H1 (cell line): Measurements from ENCODE around the gene HDHD5. TPM values are rescaled to one million over a fixed set of nuclear protein-coding genes. Genes with fewer than 3 reads are reported as not detected.

ENCODE experiments used
- CTCF ChIA-PET: fragments of 300-600 bp; sonication (Branson Sonifier 250); formaldehyde crosslinking; loops from one replicate; lab custom pipeline; 2021; ENCODE audit not compliant: partially characterized antibody; lab: Charles Lee
- POLR2A ChIA-PET: fragments of 300-600 bp; sonication (Branson Sonifier 250); formaldehyde crosslinking; loops from one replicate; lab custom pipeline; 2021; ENCODE audit warnings: inconsistent platforms; ENCODE audit not compliant: partially characterized antibody; lab: Charles Lee
- DNase-seq, 2 experiments: peaks; one replicate each; pipeline versions ENCODE4 v3.0.0 to v3.0.0-alpha.2; 2010 to 2022; ENCODE audit warnings: low spot score in 2 of 2, low read depth in 1 of 2, mixed read lengths in 1 of 2
- FAIRE-seq: peaks from 2 replicates; lab custom pipeline; 2011; peaks lifted over from hg19 to GRCh38; lab: Jason Lieb, UNC
- H2AFZ ChIP-seq: 2 replicates; pipeline ENCODE4 v1.8.1; 2012; ENCODE audit warnings: low read length, inconsistent platforms
- H2AK5ac ChIP-seq: 2 replicates; pipeline ENCODE4 v1.6.1; 2013; ENCODE audit warnings: low read depth, low read length
- H2BK120ac ChIP-seq: replicated peaks from 2 replicates; pipeline ENCODE3; 2013; ENCODE audit warnings: low read depth, low read length, inconsistent platforms
- H2BK12ac ChIP-seq: 2 replicates; pipeline ENCODE4 v1.6.1; 2013; ENCODE audit warnings: low read depth, low read length
- H2BK15ac ChIP-seq: 2 replicates; pipeline ENCODE4 v1.6.1; 2013; ENCODE audit warnings: low read length
- H2BK20ac ChIP-seq: 2 replicates; pipeline ENCODE4 v1.6.1; 2013; ENCODE audit warnings: low read length
- H2BK5ac ChIP-seq: 2 replicates; pipeline ENCODE4 v1.6.1; 2013; ENCODE audit warnings: low read depth, low read length
- H3K14ac ChIP-seq: 2 replicates; pipeline ENCODE4 v1.6.1; 2013; ENCODE audit warnings: inconsistent platforms; ENCODE audit not compliant: insufficient read length
- H3K18ac ChIP-seq: 2 replicates; pipeline ENCODE4 v1.6.1; 2013; ENCODE audit warnings: low read length; ENCODE audit errors: extremely low read depth
- H3K23ac ChIP-seq: 2 replicates; pipeline ENCODE4 v1.6.1; 2013; ENCODE audit warnings: inconsistent platforms; ENCODE audit not compliant: insufficient read length
- H3K23me2 ChIP-seq: 2 replicates; pipeline ENCODE4 v1.6.1; 2013; ENCODE audit warnings: low read depth, low read length
- H3K27ac ChIP-seq: 2 replicates; pipeline ENCODE4 v1.6.1; 2011; ENCODE audit warnings: low read depth, low read length, inconsistent platforms
- H3K27me3 ChIP-seq, 4 experiments: replicated peaks in 1 of 4; 1 replicate in 1 of 4; 2 replicates in 3 of 4; pipeline versions ENCODE4 v1.6.1 to v1.8.1; 2011 to 2013; ENCODE audit warnings: low read length in 3 of 4, mild to moderate bottlenecking in 3 of 4, inconsistent platforms in 2 of 4, mixed read lengths in 2 of 4, moderate library complexity in 1 of 4; ENCODE audit not compliant: control insufficient read depth in 3 of 4, insufficient read depth in 3 of 4; ENCODE audit errors: extremely low read depth in 1 of 4
- H3K36me3 ChIP-seq, 4 experiments: 2 replicates each; pipeline versions ENCODE4 v1.6.1 to v1.8.1; 2011 to 2013; ENCODE audit warnings: mild to moderate bottlenecking in 4 of 4, low read length in 3 of 4, moderate library complexity in 2 of 4, control low read depth in 1 of 4, inconsistent platforms in 1 of 4; ENCODE audit not compliant: insufficient read depth in 4 of 4, control insufficient read depth in 2 of 4
- H3K4ac ChIP-seq: replicated peaks from 2 replicates; pipeline ENCODE3; 2013; ENCODE audit warnings: low read length, low read depth, mixed read lengths, inconsistent platforms; ENCODE audit not compliant: insufficient read length
- H3K4me1 ChIP-seq, 4 experiments: replicated peaks in 1 of 4; 1 replicate in 1 of 4; 2 replicates in 3 of 4; pipeline versions ENCODE4 v1.6.1 to v1.8.1; 2011 to 2013; ENCODE audit warnings: low read length in 3 of 4, inconsistent platforms in 2 of 4, mixed read lengths in 1 of 4; ENCODE audit not compliant: insufficient read depth in 4 of 4, control insufficient read depth in 3 of 4
- H3K4me2 ChIP-seq, 2 experiments: 2 replicates each; pipeline versions ENCODE4 v1.6.1 to v1.8.1; 2011 to 2013; ENCODE audit warnings: low read depth in 2 of 2, low read length in 2 of 2, control low read depth in 1 of 2, inconsistent platforms in 1 of 2, mild to moderate bottlenecking in 1 of 2; ENCODE audit not compliant: insufficient read depth in 1 of 2
- H3K4me3 ChIP-seq, 4 experiments: fragments of 200-600, 300-600 bp in 1 of 4; sonication (generic), shearing (Covaris generic), sonication (Bioruptor Twin) in 1 of 4; 2 replicates each; pipeline versions ENCODE4 v1.5.1 to v1.8.1; 2011 to 2016; ENCODE audit warnings: low read length in 4 of 4, low read depth in 3 of 4, control low read depth in 2 of 4, inconsistent platforms in 2 of 4, mild to moderate bottlenecking in 2 of 4, mixed read lengths in 1 of 4, moderate library complexity in 1 of 4; ENCODE audit not compliant: insufficient read depth in 2 of 4; ENCODE audit errors: extremely low read depth in 1 of 4
- H3K56ac ChIP-seq: replicated peaks from 2 replicates; pipeline ENCODE3; 2013; ENCODE audit warnings: low read depth, mild to moderate bottlenecking, mixed read lengths, low read length, inconsistent platforms; ENCODE audit not compliant: insufficient read length
- H3K79me1 ChIP-seq: 2 replicates; pipeline ENCODE4 v1.6.1; 2013; ENCODE audit warnings: low read depth, low read length, control low read depth
- H3K79me2 ChIP-seq, 2 experiments: 2 replicates each; pipeline versions ENCODE4 v1.6.1 to v1.8.1; 2012 to 2013; ENCODE audit warnings: low read length in 2 of 2, mild to moderate bottlenecking in 2 of 2, inconsistent platforms in 1 of 2; ENCODE audit not compliant: insufficient read depth in 2 of 2, control insufficient read depth in 1 of 2
- H3K9ac ChIP-seq, 4 experiments: replicated peaks in 1 of 4; 1 replicate in 1 of 4; 2 replicates in 3 of 4; pipeline versions ENCODE4 v1.6.1 to v1.8.1; 2011 to 2013; ENCODE audit warnings: low read depth in 3 of 4, low read length in 3 of 4, control low read depth in 2 of 4, mild to moderate bottlenecking in 2 of 4, moderate library complexity in 2 of 4, inconsistent platforms in 1 of 4; ENCODE audit errors: extremely low read depth in 1 of 4
- H3K9me3 ChIP-seq, 2 experiments: 2 replicates each; pipeline versions ENCODE4 v1.6.1 to v1.8.1; 2012 to 2013; ENCODE audit warnings: mild to moderate bottlenecking in 2 of 2, moderate library complexity in 2 of 2, control low read depth in 1 of 2, inconsistent platforms in 1 of 2, low read depth in 1 of 2, low read length in 1 of 2, mixed read lengths in 1 of 2; ENCODE audit not compliant: insufficient read depth in 2 of 2
- H4K20me1 ChIP-seq, 2 experiments: replicated peaks in 1 of 2; 2 replicates each; pipeline versions ENCODE3 to v1.8.1; 2011 to 2013; ENCODE audit warnings: inconsistent platforms in 2 of 2, low read length in 2 of 2, mild to moderate bottlenecking in 1 of 2; ENCODE audit not compliant: insufficient read depth in 2 of 2, control insufficient read depth in 1 of 2
- H4K5ac ChIP-seq: 2 replicates; pipeline ENCODE4 v1.6.1; 2013; ENCODE audit warnings: low read length, low read depth, mixed read lengths, inconsistent platforms; ENCODE audit not compliant: insufficient read length
- H4K8ac ChIP-seq: 2 replicates; pipeline ENCODE4 v1.8.0; 2013; ENCODE audit warnings: mild to moderate bottlenecking, moderate library complexity, low read length, inconsistent platforms; ENCODE audit not compliant: insufficient read depth; ENCODE audit errors: extremely low read depth
- H4K91ac ChIP-seq: replicated peaks from 2 replicates; pipeline ENCODE3; 2013; ENCODE audit warnings: low read length, mixed read lengths, inconsistent platforms; ENCODE audit not compliant: insufficient read length
- CHD2 ChIP-seq: IDR thresholded peaks from 2 replicates; pipeline ENCODE4 v1.6.1; 2012; ENCODE audit warnings: low read length, improper control_type of control experiment
- WGBS, 2 experiments: shearing (Covaris generic) in 1 of 2; methylation state at CpG; one replicate each; pipeline versions ENCODE4 v1.1.6 to v1.1.7; 2013 to 2015; ENCODE audit warnings: low lambda C conversion rate in 2 of 2, mixed read lengths in 2 of 2, inconsistent platforms in 1 of 2, low coverage in 1 of 2, missing lambda C conversion rate in 1 of 2; ENCODE audit not compliant: insufficient replicate concordance in 2 of 2, insufficient coverage in 1 of 2, insufficient read length in 1 of 2; ENCODE audit errors: extremely low coverage in 1 of 2, missing lambda C conversion rate in 1 of 2; 5-methylcytosine and 5-hydroxymethylcytosine counted together
- polyA plus RNA-seq, 7 experiments: library from polyadenylated mRNA; depleted of rRNA in 3 of 7; stranded (reverse) in 5 of 7; unstranded in 2 of 7; fragments of >200 nt in 5 of 7; fragments of 200-250 nt in 2 of 7; gene quantifications; 1 replicate in 5 of 7; 2 replicates in 1 of 7; 4 replicates in 1 of 7; pipeline versions ENCODE4 v1.2.1 to v1.2.3, GENCODE V29; 2011 to 2013; ENCODE audit warnings: missing spikeins in 2 of 7, mixed read lengths in 2 of 7
- total RNA-seq: library from RNA; stranded (reverse); fragmentation: NEBNext Ultra II Directional; extraction: Animal tissue kit (Norgen Biotek cat#: 25700); gene quantifications from 2 replicates; pipeline ENCODE4 v1.2.1, GENCODE V29; 2021

Gene HDHD5
- total and polyA plus RNA-seq, 2 of the 8 experiments (the other 6 are each of a cell fraction or from before 2014, with no cell fraction given): 68.3 to 123 TPM

DNA sequence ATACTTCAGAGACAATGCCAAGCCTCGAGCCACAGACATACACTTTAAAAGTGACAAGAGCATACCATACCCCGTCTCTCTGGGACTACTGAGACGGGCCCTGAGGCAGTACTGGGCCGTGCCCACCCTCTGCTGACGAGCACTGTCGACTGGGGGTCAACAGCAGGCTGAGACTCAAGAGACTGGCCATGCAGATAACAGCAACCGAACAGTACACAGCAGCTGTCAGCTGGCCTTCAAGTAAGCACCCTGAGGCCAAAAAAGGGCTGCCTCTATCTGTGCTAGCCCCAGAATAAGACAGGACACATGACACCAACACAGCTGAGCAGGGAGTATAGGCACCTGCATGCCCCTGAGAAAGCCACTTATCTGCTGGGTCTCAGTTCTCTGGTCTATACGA, 19.1 kb downstream of the HDHD5 start:
- Histone ChIP-seq H3K4ac (no peak overlapping the region), H3K79me1 (peaks cover 12% of the 10 kb centered on the region), H2BK5ac (no peak overlapping the region), H4K91ac (no peak overlapping the region), H3K27me3 (no peaks in the 10 kb centered on the region), H3K56ac (no peak overlapping the region), H2BK12ac (no peak overlapping the region), H2BK20ac (no peak overlapping the region), H4K8ac (no peak overlapping the region), H2AFZ (no peak overlapping the region), H3K23me2 (no peaks in the 10 kb centered on the region), H3K27ac (no peak overlapping the region), H3K79me2 (peaks cover 0 to 3% of the 10 kb centered on the region in 2 experiments; a peak in 1 of 4 replicates), H2BK15ac (no peak overlapping the region), H3K18ac (no peak overlapping the region), H4K20me1 (peaks cover 2 to 17% of the 10 kb centered on the region in 2 experiments), H3K9me3 (no peaks in the 10 kb centered on the region), H3K4me1 (no peaks in the 10 kb centered on the region), H3K4me3 (no peak overlapping the region), H3K14ac (no peak overlapping the region), H2AK5ac (no peak overlapping the region), H3K4me2 (no peak overlapping the region), H3K9ac (no peak overlapping the region), H3K36me3 (peaks cover 10 to 53% (median 28%) of the 10 kb centered on the region in 4 experiments; a peak in 6 of 8 replicates), H3K23ac (no peak overlapping the region), H2BK120ac (no peak overlapping the region), H4K5ac (no peak overlapping the region)
- ChIA-PET POLR2A (no interaction called here), CTCF (interaction anchor here (1.1 to 2.0 kb wide), 2 partner anchors 32 to 362 kb away, joined by 6 read pairs; no protein-coding TSS in a partner anchor)
- FAIRE-seq (no peak), DNase-seq (no peak)
- WGBS, 2 experiments: 86% methylated on average over 8 of the region's 8 CpGs; no CpG with 5 or more reads in 1 of the 2 experiments
- TF ChIP-seq CHD2: no peak
